Skin of body (tissue), 3 donors: Measurements from ENCODE around the gene NELFE. TPM values are rescaled to one million over a fixed set of nuclear protein-coding genes. Genes with fewer than 3 reads are reported as not detected.
"Not testable (repeated sequence)": the region's sequence is repeated elsewhere in the genome, so short reads cannot be mapped to it uniquely, and the experiment has no call there.

Experiments
- DNase-seq: peaks from one replicate; lab custom pipeline; 2025; lab: John Stamatoyannopoulos, UW
- small RNA-seq: library from RNA; depleted of rRNA; stranded (forward); fragments of <200 nt; gene quantifications from one replicate; pipeline ENCODE3, GENCODE V24; 2014; ENCODE audit warnings: low replicate concordance
- total RNA-seq: library from RNA; depleted of rRNA; stranded (reverse); fragments of >200 nt; gene quantifications from one replicate; pipeline ENCODE4 v1.2.3, GENCODE V29; 2014

The NELFE gene
- total RNA-seq, 1 donor from 2014 or later = 46.1 TPM

GRCh38 chr6:31919624-31920303, 39.0 kb downstream of the NELFE start:
- no peak for DNase-seq

DNA sequence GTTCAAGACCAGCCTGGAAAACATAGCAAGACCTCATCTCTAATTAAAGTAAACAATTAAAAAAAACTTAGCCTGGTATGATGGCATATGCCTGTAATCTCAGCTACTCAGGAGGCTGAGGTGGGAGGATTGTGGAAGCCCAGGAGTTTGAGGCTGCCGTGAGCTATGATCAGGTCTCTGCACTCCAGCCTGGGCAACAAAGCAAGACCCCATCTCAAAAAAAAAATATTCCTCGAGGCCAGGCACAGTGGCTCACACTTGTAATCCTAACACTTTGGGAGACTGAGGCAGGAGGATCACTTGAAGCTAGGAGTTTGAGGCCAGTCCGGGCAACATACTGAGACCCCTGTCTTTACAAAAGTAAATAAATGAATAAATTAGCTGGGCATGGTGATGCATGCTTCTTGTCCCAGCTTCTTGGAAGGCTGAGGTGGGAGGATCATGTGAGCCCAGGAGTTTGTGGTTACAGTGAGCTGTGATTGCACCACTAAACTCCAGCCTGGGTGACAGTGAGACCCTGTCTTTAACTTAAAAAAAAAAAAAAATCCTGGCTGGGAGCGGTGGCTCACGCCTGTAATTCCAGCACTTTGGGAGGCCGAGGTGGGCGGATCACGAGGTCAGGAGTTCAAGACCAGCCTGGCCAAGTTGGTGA, 40.6 kb downstream of the NELFE start:
- DNase-seq = no peak

DNA sequence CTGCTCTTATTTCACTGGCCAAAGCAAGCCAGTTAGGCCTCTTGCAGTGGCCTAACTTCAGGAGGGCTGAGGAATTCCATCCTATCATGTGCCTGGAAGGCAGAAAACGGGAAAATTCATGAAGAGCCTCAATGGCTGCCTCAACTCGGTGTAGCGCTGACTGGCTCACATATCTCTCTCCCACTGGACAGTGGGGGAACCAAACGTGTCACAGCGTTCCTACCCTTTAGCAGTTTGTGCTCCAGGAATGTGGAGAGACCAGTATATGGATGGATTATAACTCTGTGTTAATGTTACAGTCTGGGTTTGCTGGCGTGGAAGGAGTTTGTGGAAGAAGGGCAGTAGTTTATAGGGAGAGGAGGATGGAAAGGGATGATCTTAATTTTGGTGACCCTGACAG, 43.0 kb downstream of the NELFE start:
- DNase-seq = no peak

GRCh38 chr6:31915351-31915750, 43.4 kb downstream of the NELFE start:
- no peak for DNase-seq

GRCh38 chr6:31911826-31912585, 46.8 kb downstream of the NELFE start:
- DNase-seq = no peak

GRCh38 chr6:31909298-31909697, 49.5 kb downstream of the NELFE start:
- not testable (repeated sequence) for DNase-seq

- DNase-seq = no peak
Measured at GRCh38 chr6:31908791-31909190, 50.0 kb downstream of the NELFE start.

GRCh38 chr6:31908255-31908654, 50.5 kb downstream of the NELFE start:
- not testable (repeated sequence) for DNase-seq

DNA sequence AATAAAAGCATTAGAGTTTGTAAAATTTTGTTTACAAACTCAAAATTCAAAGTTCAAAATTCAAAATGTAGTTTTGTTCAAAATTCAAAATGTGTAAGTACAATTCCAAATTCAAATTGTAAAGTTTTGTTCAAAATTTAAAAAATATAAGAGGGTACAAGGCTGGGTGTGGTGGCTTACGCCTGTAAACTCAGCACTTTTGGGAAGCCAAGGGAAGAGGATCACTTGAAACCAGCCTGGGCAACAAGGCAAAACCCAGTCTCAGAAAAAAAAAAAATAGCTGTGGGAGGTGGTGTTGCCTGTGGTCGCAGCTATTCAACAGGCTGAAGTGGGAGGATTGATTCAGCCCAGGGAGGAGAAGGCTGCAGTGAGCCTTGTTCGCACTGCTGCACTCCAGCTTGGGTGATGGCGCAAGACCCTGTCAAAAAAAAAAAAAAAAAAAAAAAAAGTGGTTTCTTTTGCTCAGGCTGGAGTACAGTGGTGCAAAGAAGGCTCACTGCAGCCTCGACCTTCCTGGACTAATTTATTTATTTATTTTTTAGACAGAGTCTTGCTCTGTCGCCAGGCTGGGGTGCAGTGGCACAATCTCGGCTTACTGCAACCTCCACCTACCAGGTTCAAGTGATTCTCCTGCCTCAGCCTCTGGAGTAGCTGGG, 51.5 kb downstream of the NELFE start:
- no peak for DNase-seq

DNA sequence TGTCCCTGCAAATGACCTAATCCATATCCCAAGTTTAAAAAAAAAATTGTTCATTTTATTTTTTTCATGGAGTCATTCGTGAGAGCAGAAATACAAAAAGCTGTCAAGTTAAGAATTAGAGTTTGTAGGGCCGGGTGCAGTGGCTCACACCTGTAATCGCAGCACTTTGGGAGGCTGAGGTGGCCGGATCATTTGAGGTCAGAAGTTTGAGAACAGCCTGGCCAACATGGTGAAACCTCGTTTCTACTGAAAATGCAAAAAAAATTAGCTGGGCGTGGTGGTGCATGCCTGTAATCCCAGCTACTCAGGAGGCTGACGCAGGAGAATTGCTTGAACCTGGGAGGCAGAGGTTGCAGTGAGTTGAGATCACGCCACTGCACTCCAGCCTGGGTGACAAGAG, 52.0 kb downstream of the NELFE start:
- DNase-seq = not testable (repeated sequence)

GRCh38 chr6:31906122-31906521, 52.6 kb downstream of the NELFE start:
- DNase-seq = no peak

- no peak for DNase-seq
Measured at GRCh38 chr6:31905041-31905440, 53.7 kb downstream of the NELFE start.

- DNase-seq = no peak
Measured at GRCh38 chr6:31903957-31904356, 54.8 kb downstream of the NELFE start.

Small RNA genes within 50 kb of the gene (small RNA-seq; reads per million reads assigned to genes)
- gene AL645922.1 = not detected

Other genes with a start within 250 kb of the NELFE start
- 10.3 TPM for gene LY6G6D, start 243.6 kb downstream of the NELFE start, total RNA-seq
- 20.4 TPM for gene LY6G6C, start 237.2 kb downstream of the NELFE start, total RNA-seq
- 0.59 TPM for gene MPIG6B, start 235.6 kb downstream of the NELFE start, total RNA-seq
- 62.2 TPM for gene DDAH2, start 229.7 kb downstream of the NELFE start, total RNA-seq
- 185 TPM for gene CLIC1, start 222.4 kb downstream of the NELFE start, total RNA-seq
- 9.1 TPM for gene MSH5, start 219.0 kb downstream of the NELFE start, total RNA-seq
- 3.9 TPM for gene SAPCD1, start 196.3 kb downstream of the NELFE start, total RNA-seq
- 0.99 TPM for gene VWA7, start 181.6 kb downstream of the NELFE start, total RNA-seq
- gene VARS1, start 163.2 kb downstream of the NELFE start, total RNA-seq = 29.1 TPM
- 21.0 TPM for gene LSM2, start 152.0 kb downstream of the NELFE start, total RNA-seq
- 1.8 TPM for gene HSPA1L, start 143.7 kb downstream of the NELFE start, total RNA-seq
- 213 TPM for gene HSPA1A, start 143.4 kb downstream of the NELFE start, total RNA-seq
- 286 TPM for gene HSPA1B, start 131.2 kb downstream of the NELFE start, total RNA-seq
- gene NEU1, start 96.2 kb downstream of the NELFE start, total RNA-seq = 19.0 TPM
- gene SLC44A4, start 80.0 kb downstream of the NELFE start, total RNA-seq = 0.10 TPM
- gene EHMT2, start 61.3 kb downstream of the NELFE start, total RNA-seq = 25.6 TPM
- gene ZBTB12, start 56.9 kb downstream of the NELFE start, total RNA-seq = 3.9 TPM
- 4.9 TPM for gene C2, start 31.3 kb downstream of the NELFE start, total RNA-seq
- gene CFB, start 12.9 kb downstream of the NELFE start, total RNA-seq = 2.2 TPM
- gene SKIC2, start 204 bp upstream of the NELFE start, total RNA-seq = 23.3 TPM
- 5.8 TPM for gene DXO, start 13.2 kb upstream of the NELFE start, total RNA-seq
- 5.8 TPM for gene C4A, start 23.1 kb upstream of the NELFE start, total RNA-seq
- gene C4B, start 55.8 kb upstream of the NELFE start, total RNA-seq = 4.2 TPM
- not detected for gene CYP21A2, start 79.4 kb upstream of the NELFE start, total RNA-seq
- 64.4 TPM for gene TNXB, start 150.4 kb upstream of the NELFE start, total RNA-seq
- 23.1 TPM for gene ATF6B, start 169.3 kb upstream of the NELFE start, total RNA-seq
- 5.0 TPM for gene FKBPL, start 171.3 kb upstream of the NELFE start, total RNA-seq
- 0.20 TPM for gene PRRT1, start 193.0 kb upstream of the NELFE start, total RNA-seq
- gene PPT2, start 195.2 kb upstream of the NELFE start, total RNA-seq = 124 TPM
- gene EGFL8, start 205.6 kb upstream of the NELFE start, total RNA-seq = 17.2 TPM
- 13.6 TPM for gene AGPAT1, start 217.1 kb upstream of the NELFE start, total RNA-seq
- 28.5 TPM for gene RNF5, start 219.4 kb upstream of the NELFE start, total RNA-seq
- 2.7 TPM for gene AGER, start 225.3 kb upstream of the NELFE start, total RNA-seq
- gene PBX2, start 231.2 kb upstream of the NELFE start, total RNA-seq = 51.6 TPM
- 4.1 TPM for gene GPSM3, start 233.7 kb upstream of the NELFE start, total RNA-seq